Amniotic stem cell (primary cell): ENCODE measurements around the gene MAGEA8.
"Not testable (repeated sequence)": the region's sequence is repeated elsewhere in the genome, so short reads cannot be mapped to it uniquely, and the experiment has no call there.

Source experiments
- DNase-seq: peaks from one replicate; lab custom pipeline; 2025; lab: John Stamatoyannopoulos, UW

Gene MAGEA8

GRCh38 chrX:149881081-149881711 lies at the start of gene MAGEA8:
MAGEA8 (plus strand) TSS chrX:149881183; CDS start chrX:149884273, 3,090 bp downstream.
- no peak for DNase-seq

GRCh38 chrX:149831473-149831872 lies 49.5 kb upstream of the MAGEA8 start:
- DNase-seq: no peak

GRCh38 chrX:149836728-149837127 lies 44.3 kb upstream of the MAGEA8 start:
- DNase-seq: not testable (repeated sequence)

- DNase-seq: no peak
Observed at GRCh38 chrX:149837167-149837566, 43.8 kb upstream of the MAGEA8 start.

GRCh38 chrX:149837639-149838038 lies 43.3 kb upstream of the MAGEA8 start:
- no peak for DNase-seq

- DNase-seq: no peak
Observed at GRCh38 chrX:149841929-149842328, 39.1 kb upstream of the MAGEA8 start.

GRCh38 chrX:149845385-149845784 lies 35.6 kb upstream of the MAGEA8 start:
- no peak for DNase-seq

- no peak for DNase-seq
Observed at GRCh38 chrX:149846789-149847188, 34.2 kb upstream of the MAGEA8 start.

GRCh38 chrX:149848855-149849254 lies 32.1 kb upstream of the MAGEA8 start:
- no peak for DNase-seq

- DNase-seq: no peak
Observed at GRCh38 chrX:149849787-149850186, 31.2 kb upstream of the MAGEA8 start.

- no peak for DNase-seq
Observed at GRCh38 chrX:149851864-149852263, 29.1 kb upstream of the MAGEA8 start.

- no peak for DNase-seq
Observed at GRCh38 chrX:149853925-149854324, 27.1 kb upstream of the MAGEA8 start.

- DNase-seq: no peak
Observed at GRCh38 chrX:149858592-149858991, 22.4 kb upstream of the MAGEA8 start.

GRCh38 chrX:149860445-149860844 lies 20.5 kb upstream of the MAGEA8 start:
- DNase-seq: no peak

- no peak for DNase-seq
Observed at GRCh38 chrX:149865390-149865789, 15.6 kb upstream of the MAGEA8 start.

- no peak for DNase-seq
Observed at GRCh38 chrX:149867488-149867887, 13.5 kb upstream of the MAGEA8 start.

GRCh38 chrX:149870840-149871239 lies 10.1 kb upstream of the MAGEA8 start:
- DNase-seq: no peak

GRCh38 chrX:149871433-149871832 lies 9.6 kb upstream of the MAGEA8 start:
- DNase-seq: no peak

GRCh38 chrX:149871940-149872339 lies 9.0 kb upstream of the MAGEA8 start:
- no peak for DNase-seq

- no peak for DNase-seq
Observed at GRCh38 chrX:149877157-149877556, 3.8 kb upstream of the MAGEA8 start.

- DNase-seq: no peak
Observed at GRCh38 chrX:149877636-149878035, 3.3 kb upstream of the MAGEA8 start.

- DNase-seq: not testable (repeated sequence)
Observed at GRCh38 chrX:149890828-149891227, 9.8 kb downstream of the MAGEA8 start.

- no peak for DNase-seq
Observed at GRCh38 chrX:149898554-149898953, 17.6 kb downstream of the MAGEA8 start.
